B cell (primary cell): ENCODE results near the gene TM2D1. TPM values are rescaled to one million over a fixed set of nuclear protein-coding genes. Genes with fewer than 3 reads are reported as not detected.
"Not testable (repeated sequence)": the region's sequence is repeated elsewhere in the genome, so short reads cannot be mapped to it uniquely, and the experiment has no call there.

ENCODE experiments used
- ATAC-seq: fragments of 200-7000 bp; cut with Tn5 transposase; one replicate; pipeline ENCODE4 v1.10.0; 2021; ENCODE audit warnings: low read depth, mild to moderate bottlenecking, moderate number of reproducible peaks, moderate library complexity
- CTCF ChIA-PET: fragments of 350-600 bp; sonication (Branson Sonifier 250); formaldehyde crosslinking; loops from one replicate; lab custom pipeline; 2021; ENCODE audit warnings: antibody characterized with exemption, inconsistent platforms; lab: Charles Lee
- POLR2A ChIA-PET: fragments of 350-600 bp; sonication (Branson Sonifier 250); formaldehyde crosslinking; loops from one replicate; lab custom pipeline; 2021; ENCODE audit warnings: antibody characterized with exemption; lab: Charles Lee
- DNase-seq: peaks from one replicate; pipeline ENCODE4 v3.0.0; 2013
- H2AFZ ChIP-seq: 2 replicates; pipeline ENCODE4 v1.6.1; 2012; ENCODE audit warnings: mild to moderate bottlenecking, low read depth, low read length; ENCODE audit not compliant: insufficient read depth, poor library complexity, severe bottlenecking
- H3K27ac ChIP-seq, 2 donors: 1 replicate in 1 of 2; 2 replicates in 1 of 2; pipeline ENCODE4 v1.5.1; 2012 to 2013; ENCODE audit warnings: low read length in 2 of 2, mild to moderate bottlenecking in 2 of 2, moderate library complexity in 1 of 2
- H3K27me3 ChIP-seq, 4 experiments: fragments of 200-600 bp in 1 of 4; sonication (generic) in 1 of 4; replicated peaks in 1 of 4; 1 replicate in 2 of 4; 2 replicates in 2 of 4; pipeline versions ENCODE4 v1.6.1 to v1.7.0; 2013 to 2016; ENCODE audit warnings: low read length in 3 of 4, mild to moderate bottlenecking in 2 of 4, mixed read lengths in 1 of 4, moderate library complexity in 1 of 4; ENCODE audit not compliant: insufficient read depth in 4 of 4, control insufficient read depth in 3 of 4; ENCODE audit errors: control extremely low read depth in 1 of 4
- H3K36me3 ChIP-seq, 2 experiments: replicated peaks in 1 of 2; 1 replicate in 1 of 2; 2 replicates in 1 of 2; pipeline versions ENCODE4 v1.6.1 to v1.7.1; 2013; ENCODE audit warnings: low read length in 1 of 2; ENCODE audit not compliant: insufficient read depth in 2 of 2, control insufficient read depth in 1 of 2; ENCODE audit errors: control extremely low read depth in 1 of 2, extremely low read depth in 1 of 2
- H3K4me1 ChIP-seq, 2 donors: fragments of 200-600 bp in 1 of 2; sonication (generic) in 1 of 2; 1 replicate in 1 of 2; 2 replicates in 1 of 2; pipeline versions ENCODE4 v1.5.1 to v1.6.1; 2013 to 2017; ENCODE audit warnings: low read length in 2 of 2; ENCODE audit not compliant: control insufficient read depth in 2 of 2, insufficient read depth in 2 of 2
- H3K4me2 ChIP-seq: replicated peaks from 2 replicates; pipeline ENCODE3; 2012; ENCODE audit warnings: mild to moderate bottlenecking, low read depth, low read length; ENCODE audit not compliant: poor library complexity, severe bottlenecking
- H3K4me3 ChIP-seq, 5 experiments: fragments of 200-600 bp in 1 of 5; sonication (generic) in 1 of 5; 1 replicate in 3 of 5; 2 replicates in 2 of 5; pipeline versions ENCODE4 v1.5.1 to v1.7.0; 2011 to 2016; ENCODE audit warnings: low read length in 4 of 5, mild to moderate bottlenecking in 4 of 5, low read depth in 2 of 5, control low read depth in 1 of 5, moderate library complexity in 1 of 5; ENCODE audit not compliant: insufficient read depth in 1 of 5; ENCODE audit errors: control extremely low read depth in 1 of 5, extremely low read depth in 1 of 5
- H3K79me2 ChIP-seq: fragments of 200-600 bp; sonication (generic); one replicate; pipeline ENCODE4 v1.6.0; 2016; ENCODE audit warnings: low read length; ENCODE audit not compliant: control insufficient read depth, insufficient read depth
- H3K9ac ChIP-seq: fragments of 200-600 bp; sonication (generic); 2 replicates; pipeline ENCODE4 v1.6.1; 2017; ENCODE audit warnings: mild to moderate bottlenecking, low read length, moderate library complexity
- H3K9me3 ChIP-seq, 3 donors: one replicate each; pipeline versions ENCODE4 v1.6.1 to v1.7.1; 2013; ENCODE audit warnings: low read length in 2 of 3; ENCODE audit not compliant: control insufficient read depth in 2 of 3, insufficient read depth in 1 of 3; ENCODE audit errors: control extremely low read depth in 1 of 3
- H4K20me1 ChIP-seq: 2 replicates; pipeline ENCODE4 v1.6.0; 2012; ENCODE audit warnings: mild to moderate bottlenecking, low read length; ENCODE audit not compliant: insufficient read depth, control insufficient read depth, poor library complexity, severe bottlenecking
- H3K27ac Mint-ChIP-seq: one replicate; pipeline ENCODE4 v1.8.0; 2021; ENCODE audit warnings: mixed read lengths
- H3K27me3 Mint-ChIP-seq: one replicate; pipeline ENCODE4 v1.8.0; 2021; ENCODE audit warnings: mixed read lengths
- H3K4me1 Mint-ChIP-seq: one replicate; pipeline ENCODE4 v1.8.0; 2021; ENCODE audit warnings: mixed read lengths
- H3K4me3 Mint-ChIP-seq: one replicate; pipeline ENCODE4 v1.8.0; 2021; ENCODE audit warnings: mixed read lengths
- H3K9me3 Mint-ChIP-seq: one replicate; pipeline ENCODE4 v1.8.0; 2022; ENCODE audit warnings: mixed read lengths; ENCODE audit not compliant: insufficient read depth
- CTCF ChIP-seq: fragments of 200-600 bp; IDR thresholded peaks from one replicate; pipeline ENCODE4 v1.8.0; 2022; ENCODE audit warnings: antibody characterized with exemption, mild to moderate bottlenecking
- EZH2 ChIP-seq: IDR thresholded peaks from 2 replicates; pipeline ENCODE4 v1.6.1; 2012; ENCODE audit warnings: borderline replicate concordance, low read depth, mild to moderate bottlenecking, moderate library complexity, low read length; ENCODE audit not compliant: insufficient read depth, poor library complexity, severe bottlenecking
- WGBS: methylation state at CpG from one replicate; pipeline ENCODE4 v1.1.5; 2013; ENCODE audit warnings: missing lambda C conversion rate; ENCODE audit not compliant: insufficient coverage; 5-methylcytosine and 5-hydroxymethylcytosine counted together
- intact Hi-C: fragments of 100-400 bp; cut with micrococcal nuclease; formaldehyde crosslinking; loops from one replicate; pipeline ENCODE4 v1.10.0; 2022
- polyA plus RNA-seq: library from polyadenylated mRNA; depleted of rRNA; stranded (reverse); fragments of >200 nt; gene quantifications from 2 replicates; pipeline ENCODE4 v1.2.3, GENCODE V29; 2012
- total RNA-seq, 2 donors: library from RNA; stranded (reverse); fragments of 120-200 nt in 1 of 2; gene quantifications; 1 replicate in 1 of 2; 2 replicates in 1 of 2; pipeline versions ENCODE4 v1.2.3 to v1.2.4, GENCODE V29; 2013 to 2022

The TM2D1 gene
- total and polyA plus RNA-seq, 2 donors (not counting 1 experiment from before 2014, with no cell fraction given) = 30.8 to 53.3 TPM

- H3K4me3 Mint-ChIP-seq = no peak overlapping the region
- TF ChIP-seq CTCF = no peak
- TF ChIP-seq EZH2 = no peak
- Histone ChIP-seq H2AFZ (no peak overlapping the region), H3K4me2 (no peak overlapping the region), H3K4me1 (peaks cover 6% of the 10 kb centered on the region in 2 donors), H3K4me3 (no peak overlapping the region), H3K27ac (no peak overlapping the region), H3K79me2 (no peaks in the 10 kb centered on the region), H3K27me3 (peaks cover 0 to under 1% (median 0%) of the 10 kb centered on the region in 4 experiments), H4K20me1 (no peaks in the 10 kb centered on the region), H3K9me3 (no peaks in the 10 kb centered on the region), H3K36me3 (no peaks in the 10 kb centered on the region), H3K9ac (no peak overlapping the region)
- peaks cover 2% of the 10 kb centered on the region for H3K4me1 Mint-ChIP-seq
- POLR2A ChIA-PET = interaction anchor here (0.8 kb wide), 1 partner anchor 238 kb away, joined by 4 read pairs; no protein-coding TSS in a partner anchor
- intact Hi-C loops = no loop called here
- H3K27me3 Mint-ChIP-seq = no peaks in the 10 kb centered on the region
- no peak for DNase-seq
- H3K27ac Mint-ChIP-seq = no peak overlapping the region
- WGBS = no CpG with 5 or more reads among the region's 3 CpGs
- CTCF ChIA-PET = no interaction called here
- no peak for ATAC-seq
- no peaks in the 10 kb centered on the region for H3K9me3 Mint-ChIP-seq
Measured at GRCh38 chr1:61732726-61733125, 7.8 kb upstream of the TM2D1 start.

DNA sequence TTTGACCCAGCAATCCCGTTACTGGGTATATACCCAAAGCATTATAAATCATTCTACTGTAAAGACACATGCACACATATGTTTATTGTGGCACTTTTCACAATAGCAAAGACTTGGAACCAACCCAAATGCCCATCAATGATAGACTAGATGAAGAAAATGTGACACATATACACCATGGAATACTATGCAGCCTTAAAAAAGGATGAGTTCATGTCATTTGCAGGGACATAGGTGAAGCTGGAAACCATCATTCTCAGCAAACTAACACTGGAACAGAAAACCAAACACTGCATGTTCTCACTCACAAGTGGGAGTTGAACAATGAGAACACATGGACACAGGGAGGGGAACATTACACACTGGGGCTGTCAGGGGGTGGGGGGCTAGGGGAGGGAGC is 5.7 kb upstream of the TM2D1 start:
- POLR2A ChIA-PET, H3K27me3 Mint-ChIP-seq, H3K4me1 Mint-ChIP-seq, CTCF ChIA-PET, H3K27ac ChIP-seq, H3K4me2 ChIP-seq, H3K36me3 ChIP-seq, H3K4me3 ChIP-seq, H3K4me1 ChIP-seq, H3K27ac Mint-ChIP-seq, H2AFZ ChIP-seq, intact Hi-C loops, H3K9me3 Mint-ChIP-seq, H3K27me3 ChIP-seq, H3K9ac ChIP-seq, ATAC-seq, H3K4me3 Mint-ChIP-seq, H3K9me3 ChIP-seq, H4K20me1 ChIP-seq, DNase-seq: not testable (repeated sequence)
- no CpG with 5 or more reads among the region's 1 CpG for WGBS
- peaks cover 13% of the 10 kb centered on the region for H3K79me2 ChIP-seq
